HUES6 (cell line): ENCODE data around the gene CLEC19A.

Experiments
- H3K27ac ChIP-seq: 2 replicates; pipeline ENCODE4 v1.7.0; 2013; ENCODE audit warnings: low read depth, mild to moderate bottlenecking, low read length, inconsistent platforms
- H3K27me3 ChIP-seq: 2 replicates; pipeline ENCODE4 v1.6.1; 2013; ENCODE audit warnings: low read length; ENCODE audit not compliant: control insufficient read depth, insufficient read depth
- H3K36me3 ChIP-seq: 2 replicates; pipeline ENCODE4 v1.6.1; 2013; ENCODE audit warnings: low read length; ENCODE audit not compliant: control insufficient read depth, insufficient read depth
- H3K4me1 ChIP-seq: 2 replicates; pipeline ENCODE4 v1.6.1; 2013; ENCODE audit warnings: low read length; ENCODE audit not compliant: control insufficient read depth, insufficient read depth
- H3K4me3 ChIP-seq: 2 replicates; pipeline ENCODE4 v1.5.1; 2013; ENCODE audit warnings: low read depth, low read length
- H3K9ac ChIP-seq: one replicate; pipeline ENCODE4 v1.6.1; 2013; ENCODE audit warnings: mild to moderate bottlenecking, low read length
- H3K9me3 ChIP-seq: 2 replicates; pipeline ENCODE4 v1.6.1; 2013; ENCODE audit warnings: low read depth, low read length; ENCODE audit not compliant: control insufficient read depth, insufficient read depth

Gene CLEC19A

DNA sequence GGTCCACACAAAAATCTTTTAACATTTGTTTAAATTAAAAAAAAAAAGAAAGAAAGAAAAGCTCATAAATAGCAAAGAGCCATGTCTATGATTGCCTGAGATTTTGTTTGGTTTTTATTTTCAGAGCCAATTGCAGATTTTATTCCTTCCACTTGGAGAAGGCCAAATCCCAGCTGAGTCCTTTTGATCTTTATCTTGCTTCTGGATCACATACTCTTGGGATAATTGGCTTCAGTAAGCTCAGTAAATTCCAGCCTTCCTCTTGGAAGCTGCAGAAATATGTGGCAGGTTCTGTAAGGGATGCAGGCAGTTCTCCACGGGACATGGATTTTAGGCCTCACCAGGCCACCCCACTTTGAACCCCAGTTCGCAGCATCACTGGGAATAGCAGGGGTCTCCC lies 68.8 kb downstream of the CLEC19A start:
- Histone ChIP-seq H3K27me3 (no peaks in the 10 kb centered on the region), H3K4me3 (no peak overlapping the region), H3K4me1 (peaks cover 2% of the 10 kb centered on the region; the same call in 1 of the 2 replicates), H3K36me3 (no peaks in the 10 kb centered on the region), H3K9ac (no peak overlapping the region), H3K27ac (no peak overlapping the region), H3K9me3 (no peaks in the 10 kb centered on the region)

DNA sequence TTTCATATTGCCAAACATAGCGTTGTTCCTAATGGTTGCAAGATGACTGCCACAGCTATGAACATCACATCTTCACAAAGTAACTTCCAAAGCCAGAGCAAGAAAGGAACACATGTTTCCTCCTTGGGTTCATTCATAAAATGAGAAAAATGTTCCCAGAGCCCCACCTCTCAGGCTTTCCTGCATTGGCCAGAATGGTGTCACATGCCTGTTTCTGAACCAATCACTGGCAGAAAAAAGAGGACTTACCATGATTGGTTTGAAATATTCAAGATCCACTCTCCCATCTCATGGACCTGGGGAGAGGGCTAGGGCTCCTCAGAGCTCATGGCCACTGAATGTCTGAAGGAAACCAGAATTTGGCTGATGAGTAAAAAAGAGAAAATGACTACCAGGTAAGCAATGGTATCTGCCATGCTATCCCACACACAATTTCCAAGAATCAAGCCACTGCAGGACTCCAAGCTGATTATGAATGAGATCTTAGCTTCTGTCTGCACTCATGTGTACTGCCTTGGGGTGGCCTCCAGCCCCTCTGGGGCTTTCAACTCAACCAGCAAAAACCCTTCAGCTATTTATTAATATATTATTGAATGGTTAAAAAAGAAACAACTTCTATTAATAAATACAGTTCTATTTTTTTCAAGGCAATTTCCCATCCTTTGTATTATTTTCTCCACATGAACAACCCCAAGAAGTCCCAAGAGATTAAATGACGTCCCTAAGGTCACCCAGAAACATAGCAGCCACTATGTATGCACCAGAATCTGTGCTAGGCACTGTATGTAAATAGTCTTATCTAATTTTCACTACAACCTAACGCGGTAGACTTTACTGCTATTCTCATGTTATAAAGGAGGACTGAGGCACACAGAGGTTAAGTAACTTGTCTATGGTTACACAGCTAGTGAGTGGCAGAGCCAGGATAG lies 70.8 kb downstream of the CLEC19A start:
- H3K9me3 ChIP-seq, result no peaks in the 10 kb centered on the region
- H3K36me3 ChIP-seq, result no peaks in the 10 kb centered on the region
- H3K4me3 ChIP-seq, result no peak overlapping the region
- no peak overlapping the region for H3K9ac ChIP-seq
- no peak overlapping the region for H3K27ac ChIP-seq
- no peaks in the 10 kb centered on the region for H3K27me3 ChIP-seq
- H3K4me1 ChIP-seq, result no peaks in the 10 kb centered on the region; the same call in 1 of the 2 replicates

DNA sequence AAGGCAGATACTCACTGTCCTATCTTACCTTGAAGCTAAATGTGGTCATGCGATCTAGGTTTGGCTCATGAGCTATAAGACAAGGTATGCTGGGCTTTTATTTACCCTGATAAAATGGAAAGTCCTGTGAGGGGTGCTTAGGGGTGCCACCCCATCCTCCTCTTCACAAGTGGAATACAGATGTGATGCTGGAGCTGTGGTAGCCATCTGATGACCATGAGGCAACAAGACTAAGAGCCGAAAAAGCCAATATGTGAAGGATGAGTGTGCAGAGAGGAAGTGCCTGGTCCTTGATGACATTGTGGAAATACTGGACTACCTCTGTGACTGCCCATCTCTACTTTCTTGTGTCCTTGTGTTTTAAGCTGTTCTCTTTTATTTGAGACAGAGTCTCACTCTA lies 74.0 kb downstream of the CLEC19A start:
- Histone ChIP-seq H3K27me3 (no peaks in the 10 kb centered on the region), H3K4me3 (no peak overlapping the region), H3K27ac (no peak overlapping the region), H3K4me1 (no peaks in the 10 kb centered on the region), H3K9me3 (no peaks in the 10 kb centered on the region), H3K9ac (no peak overlapping the region), H3K36me3 (no peaks in the 10 kb centered on the region)
